NT2/D1 (cell line): ENCODE measurements around the gene R3HCC1L.

ENCODE experiments used
- YY1 ChIP-seq: IDR thresholded peaks from 2 replicates; pipeline ENCODE4 v1.6.1; 2011; ENCODE audit not compliant: insufficient read length, insufficient read depth
- ZNF274 ChIP-seq: IDR thresholded peaks from 2 replicates; pipeline ENCODE4 v1.6.1; 2011; ENCODE audit warnings: mild to moderate bottlenecking, low read depth, low read length

GRCh38 chr10:98231417-98231816, 97.0 kb downstream of the R3HCC1L start:
- TF ChIP-seq YY1 (no peak), ZNF274 (no peak)
